HG03066 (cell line): Measurements from ENCODE around the gene DAB1.

ENCODE experiments used
- ATAC-seq: cut with Tn5 transposase; IDR thresholded peaks from one replicate; pipeline ENCODE4 v1.9.1; 2021; ENCODE audit warnings: low read depth; ENCODE audit not compliant: unreplicated experiment

The DAB1 gene

GRCh38 chr1:57003398-57004139 lies 420.3 kb downstream of the DAB1 start:
- no peak for ATAC-seq

GRCh38 chr1:56995414-56996100 lies 428.3 kb downstream of the DAB1 start:
- ATAC-seq, result no peak

GRCh38 chr1:56993475-56993874 lies 430.4 kb downstream of the DAB1 start:
- no peak for ATAC-seq

GRCh38 chr1:56992318-56993125 lies 431.3 kb downstream of the DAB1 start:
- no peak for ATAC-seq

GRCh38 chr1:56991576-56991975 lies 432.3 kb downstream of the DAB1 start:
- ATAC-seq, result no peak

- no peak for ATAC-seq
Measured at GRCh38 chr1:56986397-56986796, 437.5 kb downstream of the DAB1 start.

- ATAC-seq, result no peak
Measured at GRCh38 chr1:56985857-56986256, 438.0 kb downstream of the DAB1 start.

- no peak for ATAC-seq
Measured at GRCh38 chr1:56983484-56983883, 440.4 kb downstream of the DAB1 start.

GRCh38 chr1:56979986-56980755 lies 443.7 kb downstream of the DAB1 start:
- ATAC-seq, result no peak

- ATAC-seq, result no peak
Measured at GRCh38 chr1:56978819-56979218, 445.0 kb downstream of the DAB1 start.

- ATAC-seq, result no peak
Measured at GRCh38 chr1:56977910-56978309, 445.9 kb downstream of the DAB1 start.

GRCh38 chr1:56975446-56975845 lies 448.4 kb downstream of the DAB1 start:
- ATAC-seq, result no peak

- no peak for ATAC-seq
Measured at GRCh38 chr1:56973923-56974742, 449.7 kb downstream of the DAB1 start.

- ATAC-seq, result no peak
Measured at GRCh38 chr1:56972976-56973375, 450.9 kb downstream of the DAB1 start.

GRCh38 chr1:56970280-56970679 lies 453.6 kb downstream of the DAB1 start:
- no peak for ATAC-seq

GRCh38 chr1:56968878-56969495 lies 454.9 kb downstream of the DAB1 start:
- no peak for ATAC-seq

- no peak for ATAC-seq
Measured at GRCh38 chr1:56967900-56968832, 455.7 kb downstream of the DAB1 start.

GRCh38 chr1:56967355-56967754 lies 456.5 kb downstream of the DAB1 start:
- ATAC-seq, result no peak
